ENCODE results near the gene NVL.

Gene NVL

GRCh38 chr1:224287714-224288113 is 42.3 kb downstream of the NVL start:
- DNase-seq (ENCODE audit: low spot score), result no peak

- DNase-seq (ENCODE audit: low spot score), result no peak
Observed at GRCh38 chr1:224282140-224282539, 47.8 kb downstream of the NVL start.

- DNase-seq (ENCODE audit: low spot score), result no peak
Observed at GRCh38 chr1:224276771-224277487, 53.0 kb downstream of the NVL start.

- no peak for DNase-seq (ENCODE audit: low spot score)
Observed at GRCh38 chr1:224274970-224275626, 54.9 kb downstream of the NVL start.

GRCh38 chr1:224273641-224274040 is 56.3 kb downstream of the NVL start:
- no peak for DNase-seq (ENCODE audit: low spot score)

GRCh38 chr1:224271106-224271505 is 58.9 kb downstream of the NVL start:
- no peak for DNase-seq (ENCODE audit: low spot score)

- DNase-seq (ENCODE audit: low spot score), result no peak
Observed at GRCh38 chr1:224267925-224268324, 62.0 kb downstream of the NVL start.

GRCh38 chr1:224266915-224267856 is 62.8 kb downstream of the NVL start:
- no peak for DNase-seq (ENCODE audit: low spot score)

GRCh38 chr1:224266105-224266914 is 63.7 kb downstream of the NVL start:
- DNase-seq (ENCODE audit: low spot score), result no peak

- DNase-seq (ENCODE audit: low spot score), result no peak
Observed at GRCh38 chr1:224264321-224264720, 65.7 kb downstream of the NVL start.

GRCh38 chr1:224262373-224263054 is 67.5 kb downstream of the NVL start:
- no peak for DNase-seq (ENCODE audit: low spot score)

- no peak for DNase-seq (ENCODE audit: low spot score)
Observed at GRCh38 chr1:224259986-224260385, 70.0 kb downstream of the NVL start.

- DNase-seq (ENCODE audit: low spot score), result no peak
Observed at GRCh38 chr1:224258351-224258750, 71.6 kb downstream of the NVL start.

GRCh38 chr1:224256640-224257039 is 73.3 kb downstream of the NVL start:
- DNase-seq (ENCODE audit: low spot score), result no peak

GRCh38 chr1:224253721-224254120 is 76.3 kb downstream of the NVL start:
- DNase-seq (ENCODE audit: low spot score), result no peak

GRCh38 chr1:224252479-224252878 is 77.5 kb downstream of the NVL start:
- no peak for DNase-seq (ENCODE audit: low spot score)

GRCh38 chr1:224251741-224252146 is 78.2 kb downstream of the NVL start:
- no peak for DNase-seq (ENCODE audit: low spot score)

- no peak for DNase-seq (ENCODE audit: low spot score)
Observed at GRCh38 chr1:224245188-224245587, 84.8 kb downstream of the NVL start.

- no peak for DNase-seq (ENCODE audit: low spot score)
Observed at GRCh38 chr1:224238756-224239155, 91.2 kb downstream of the NVL start.

- no peak for DNase-seq (ENCODE audit: low spot score)
Observed at GRCh38 chr1:224238212-224238611, 91.8 kb downstream of the NVL start.
